SK-N-SH (cell line): ENCODE data around the gene ZNF385C. TPM values are rescaled to one million over a fixed set of nuclear protein-coding genes. Genes with fewer than 3 reads are reported as not detected.

Source experiments
- CTCF ChIA-PET: fragments of 300-600, 350-600 bp; formaldehyde crosslinking; extraction: SDS; loops from one replicate; lab custom pipeline; 2021; lab: Yijun Ruan, JAX
- POLR2A ChIA-PET: fragments of 350-600 bp; sonication (Branson Sonifier 250); formaldehyde crosslinking; extraction: SDS; loops from one replicate; lab custom pipeline; 2020; ENCODE audit warnings: antibody characterized with exemption, inconsistent platforms; lab: Yijun Ruan, JAX
- DNase-seq: peaks from one replicate; pipeline ENCODE4 v3.0.0; 2012
- H2AFZ ChIP-seq: fragments of 200-600 bp; sonication (generic); 2 replicates; pipeline ENCODE4 v1.8.1; 2016; ENCODE audit warnings: antibody characterized with exemption, mild to moderate bottlenecking, low read depth
- H3F3A ChIP-seq: fragments of 200-600 bp; sonication (generic); replicated peaks from 2 replicates; pipeline ENCODE3; 2016; ENCODE audit warnings: antibody characterized with exemption, mild to moderate bottlenecking; ENCODE audit not compliant: insufficient read depth
- H3K27ac ChIP-seq, 2 experiments: fragments of 200-500 bp in 1 of 2; fragments of 200-600 bp in 1 of 2; sonication (Bioruptor generic) in 1 of 2; sonication (generic), shearing (Covaris generic) in 1 of 2; 2 replicates each; pipeline versions ENCODE4 v1.5.1 to v1.6.1; 2014 to 2016; ENCODE audit warnings: low read depth in 2 of 2, inconsistent platforms in 1 of 2, low read length in 1 of 2, mild to moderate bottlenecking in 1 of 2, mixed read lengths in 1 of 2
- H3K27me3 ChIP-seq: fragments of 200-600 bp; sonication (generic), shearing (Covaris generic); 2 replicates; pipeline ENCODE4 v1.6.1; 2016; ENCODE audit warnings: mixed run types; ENCODE audit not compliant: insufficient read depth
- H3K36me3 ChIP-seq, 2 experiments: fragments of 200-500 bp in 1 of 2; fragments of 200-600 bp in 1 of 2; sonication (Bioruptor generic) in 1 of 2; sonication (generic) in 1 of 2; replicated peaks in 1 of 2; 2 replicates each; pipeline versions ENCODE3 to v1.5.1; 2014 to 2016; ENCODE audit warnings: low read length in 1 of 2, mild to moderate bottlenecking in 1 of 2; ENCODE audit not compliant: insufficient read depth in 2 of 2, control insufficient read depth in 1 of 2
- H3K4me1 ChIP-seq, 2 experiments: fragments of 200-500 bp in 1 of 2; fragments of 200-600 bp in 1 of 2; sonication (Bioruptor generic) in 1 of 2; sonication (generic), shearing (Covaris generic) in 1 of 2; 2 replicates each; pipeline versions ENCODE4 v1.5.1 to v1.6.1; 2014 to 2016; ENCODE audit warnings: low read depth in 1 of 2, low read length in 1 of 2, mixed run types in 1 of 2; ENCODE audit not compliant: insufficient read depth in 2 of 2, control insufficient read depth in 1 of 2
- H3K4me2 ChIP-seq: fragments of 200-600 bp; sonication (generic), shearing (Covaris generic); 2 replicates; pipeline ENCODE4 v1.6.1; 2017; ENCODE audit warnings: mixed run types
- H3K4me3 ChIP-seq, 2 experiments: fragments of 200-500 bp in 1 of 2; fragments of 200-600 bp in 1 of 2; sonication (Bioruptor generic) in 1 of 2; sonication (generic), shearing (Covaris generic) in 1 of 2; 2 replicates each; pipeline versions ENCODE4 v1.5.1 to v1.8.1; 2014 to 2016; ENCODE audit warnings: low read depth in 2 of 2, inconsistent platforms in 1 of 2, low read length in 1 of 2, mild to moderate bottlenecking in 1 of 2, mixed read lengths in 1 of 2, moderate library complexity in 1 of 2
- H3K79me2 ChIP-seq: fragments of 200-600 bp; sonication (generic); 2 replicates; pipeline ENCODE4 v1.8.1; 2017; ENCODE audit warnings: mild to moderate bottlenecking; ENCODE audit not compliant: insufficient read depth
- H3K9ac ChIP-seq: fragments of 200-600 bp; sonication (generic); 2 replicates; pipeline ENCODE4 v1.6.1; 2017; ENCODE audit warnings: mixed run types
- H3K9me2 ChIP-seq: fragments of 200-600 bp; sonication (generic); 2 replicates; pipeline ENCODE4 v1.6.1; 2017; ENCODE audit warnings: mixed run types
- H3K9me3 ChIP-seq: fragments of 200-600 bp; sonication (generic); 2 replicates; pipeline ENCODE4 v1.6.1; 2017; ENCODE audit warnings: mixed run types, mild to moderate bottlenecking, moderate library complexity
- H4K20me1 ChIP-seq: fragments of 200-600 bp; sonication (generic); 2 replicates; pipeline ENCODE4 v1.6.1; 2017; ENCODE audit warnings: mild to moderate bottlenecking, mixed run types; ENCODE audit not compliant: insufficient read depth
- CHD2 ChIP-seq: fragments of 150-350 bp; IDR thresholded peaks from 2 replicates; pipeline ENCODE4 v1.6.1; 2018; ENCODE audit warnings: low read length; ENCODE audit not compliant: partially characterized antibody
- EZH2phosphoT487 ChIP-seq: fragments of 200-600 bp; sonication (generic); IDR thresholded peaks from 2 replicates; pipeline ENCODE4 v1.6.1; 2017; ENCODE audit warnings: low read depth, mixed run types, mild to moderate bottlenecking, antibody characterized with exemption, moderate library complexity, borderline replicate concordance
- FOXM1 ChIP-seq: IDR thresholded peaks from 2 replicates; pipeline ENCODE4 v1.4.0; 2012; ENCODE audit warnings: low read depth, mild to moderate bottlenecking
- GATA2 ChIP-seq: sonication (generic); formaldehyde crosslinking; IDR thresholded peaks from 2 replicates; pipeline ENCODE4 v1.5.0; 2020; ENCODE audit warnings: mild to moderate bottlenecking, missing genetic modification reagents
- JUND ChIP-seq: IDR thresholded peaks from 2 replicates; pipeline ENCODE4 v1.4.0; 2012
- MXI1 ChIP-seq: IDR thresholded peaks from 2 replicates; pipeline ENCODE4 v1.6.1; 2012; ENCODE audit warnings: mild to moderate bottlenecking, low read depth, low read length, improper control_type of control experiment
- NFIC ChIP-seq: IDR thresholded peaks from 2 replicates; pipeline ENCODE4 v1.4.0; 2012; ENCODE audit warnings: borderline replicate concordance
- NRF1 ChIP-seq: IDR thresholded peaks from 2 replicates; pipeline ENCODE4 v1.6.1; 2012; ENCODE audit warnings: low read depth, mild to moderate bottlenecking, low read length
- RAD21 ChIP-seq: IDR thresholded peaks from 2 replicates; pipeline ENCODE4 v1.6.1; 2012; ENCODE audit warnings: mild to moderate bottlenecking, low read length
- REST ChIP-seq: IDR thresholded peaks from 2 replicates; pipeline ENCODE4 v1.6.1; 2012; ENCODE audit warnings: mild to moderate bottlenecking, low read depth, low read length, moderate library complexity
- RXRA ChIP-seq: IDR thresholded peaks from 2 replicates; pipeline ENCODE4 v1.4.0; 2012; ENCODE audit warnings: low read depth, mild to moderate bottlenecking, borderline replicate concordance
- SIN3A ChIP-seq: IDR thresholded peaks from 2 replicates; pipeline ENCODE4 v1.6.1; 2012; ENCODE audit warnings: low read depth, mild to moderate bottlenecking, low read length, moderate library complexity, borderline replicate concordance
- TCF12 ChIP-seq: IDR thresholded peaks from 2 replicates; pipeline ENCODE4 v1.4.0; 2012
- TEAD4 ChIP-seq: IDR thresholded peaks from 2 replicates; pipeline ENCODE4 v1.4.0; 2012; ENCODE audit warnings: mild to moderate bottlenecking, borderline replicate concordance; ENCODE audit not compliant: insufficient read depth
- YY1 ChIP-seq: IDR thresholded peaks from 2 replicates; pipeline ENCODE4 v1.4.0; 2012; ENCODE audit warnings: low read depth, mild to moderate bottlenecking
- WGBS: methylation state at CpG from one replicate; pipeline ENCODE4 v1.1.6; 2017; ENCODE audit warnings: low lambda C conversion rate; 5-methylcytosine and 5-hydroxymethylcytosine counted together
- polyA plus RNA-seq, 3 experiments: library from polyadenylated mRNA; depleted of rRNA; stranded (reverse); fragments of >200 nt; gene quantifications; 2 replicates each; pipeline ENCODE4 v1.2.3, GENCODE V29; 2012

ZNF385C gene
- polyA plus RNA-seq, 1 of the 3 experiments (the other 2 are of a cell fraction) = 0.05 TPM

- no peak for DNase-seq
- CTCF ChIA-PET = interaction anchor here (0.5 to 2.9 kb wide), 7 partner anchors 9 to 393 kb away, joined by 3 to 13 read pairs (median 3); partner anchors contain the start of gene KCNH4
- Histone ChIP-seq H3K9me3 (no peaks in the 10 kb centered on the region), H3K9me2 (no peaks in the 10 kb centered on the region), H3K4me2 (no peak overlapping the region), H3K9ac (no peak overlapping the region), H3K79me2 (peaks cover 96% of the 10 kb centered on the region), H3K27me3 (no peaks in the 10 kb centered on the region), H2AFZ (no peak overlapping the region), H3F3A (peaks cover 6% of the 10 kb centered on the region), H3K4me3 (no peak overlapping the region), H4K20me1 (peaks cover 67% of the 10 kb centered on the region), H3K36me3 (peaks cover 11 to 16% of the 10 kb centered on the region in 2 experiments), H3K4me1 (peaks cover 23 to 29% of the 10 kb centered on the region in 2 experiments; a peak in 3 of 4 replicates), H3K27ac (peak overlapping the region; percentile 12 to 20; a peak in 1 of 4 replicates)
- WGBS = 71% methylated on average over 15 of the region's 15 CpGs
- TF ChIP-seq FOXM1 (no peak), MXI1 (no peak), EZH2phosphoT487 (no peak), TEAD4 (no peak), TCF12 (no peak), NFIC (no peak), JUND (no peak), GATA2 (CRISPR knock-in tag) (no peak), RXRA (no peak), REST (no peak), SIN3A (no peak), YY1 (no peak), CHD2 (no peak), RAD21 (no peak), NRF1 (no peak)
- POLR2A ChIA-PET = interaction anchor here (0.9 kb wide), 1 partner anchor 15 kb away, joined by 3 read pairs; the partner anchor contains the start of gene KAT2A
Observed at GRCh38 chr17:42135664-42136653, 37.7 kb upstream of the ZNF385C start.
